ENCODE measurements around the gene TMEM116. TPM values are rescaled to one million over a fixed set of nuclear protein-coding genes. Genes with fewer than 3 reads are reported as not detected.

The TMEM116 gene
- total and polyA plus RNA-seq, 11 donors = 19.6 to 63.6 (median 43.0) TPM

DNA sequence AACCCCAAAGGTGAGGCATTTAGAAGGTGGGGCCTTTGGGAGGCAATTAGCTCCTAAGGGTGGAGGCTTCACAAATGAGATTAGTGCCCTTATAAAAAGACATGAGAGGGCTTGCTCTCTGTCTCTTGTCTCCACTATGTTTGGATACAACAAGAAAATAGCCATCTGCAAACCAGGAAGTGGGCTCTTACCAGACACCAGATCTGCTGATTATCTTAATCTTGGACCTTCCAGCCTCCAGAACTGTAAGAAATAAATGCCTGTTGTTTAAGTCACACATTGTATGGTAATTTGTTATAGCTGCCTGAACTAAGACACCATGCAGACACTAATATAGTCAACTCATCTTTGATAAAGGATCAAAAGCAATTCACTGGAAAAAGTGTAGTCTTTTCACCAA lies 34.4 kb downstream of the TMEM116 start:
- no peaks in the 10 kb centered on the region for H3K9me3 ChIP-seq
- intact Hi-C loops (cut with DNase I) = no loop called here
- no peaks in the 10 kb centered on the region for H3K27me3 ChIP-seq
- TF ChIP-seq, protein P1, sequence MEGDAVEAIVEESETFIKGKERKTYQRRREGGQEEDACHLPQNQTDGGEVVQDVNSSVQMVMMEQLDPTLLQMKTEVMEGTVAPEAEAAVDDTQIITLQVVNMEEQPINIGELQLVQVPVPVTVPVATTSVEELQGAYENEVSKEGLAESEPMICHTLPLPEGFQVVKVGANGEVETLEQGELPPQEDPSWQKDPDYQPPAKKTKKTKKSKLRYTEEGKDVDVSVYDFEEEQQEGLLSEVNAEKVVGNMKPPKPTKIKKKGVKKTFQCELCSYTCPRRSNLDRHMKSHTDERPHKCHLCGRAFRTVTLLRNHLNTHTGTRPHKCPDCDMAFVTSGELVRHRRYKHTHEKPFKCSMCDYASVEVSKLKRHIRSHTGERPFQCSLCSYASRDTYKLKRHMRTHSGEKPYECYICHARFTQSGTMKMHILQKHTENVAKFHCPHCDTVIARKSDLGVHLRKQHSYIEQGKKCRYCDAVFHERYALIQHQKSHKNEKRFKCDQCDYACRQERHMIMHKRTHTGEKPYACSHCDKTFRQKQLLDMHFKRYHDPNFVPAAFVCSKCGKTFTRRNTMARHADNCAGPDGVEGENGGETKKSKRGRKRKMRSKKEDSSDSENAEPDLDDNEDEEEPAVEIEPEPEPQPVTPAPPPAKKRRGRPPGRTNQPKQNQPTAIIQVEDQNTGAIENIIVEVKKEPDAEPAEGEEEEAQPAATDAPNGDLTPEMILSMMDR (IDR thresholded peaks at IDR 0.05) = no peak
- no peak for TF ChIP-seq POLR2A (IDR thresholded peaks at IDR 0.05)
- no peak for ATAC-seq
- no peak overlapping the region for H3K4me3 ChIP-seq
- H3K36me3 ChIP-seq = peaks cover 0 to 10% (median 0%) of the 10 kb centered on the region in 9 donors
- no peak for DNase-seq
- H3K27ac ChIP-seq = no peak overlapping the region
- H3K4me1 ChIP-seq = peaks cover 0 to 3% (median 0%) of the 10 kb centered on the region in 12 donors

DNA sequence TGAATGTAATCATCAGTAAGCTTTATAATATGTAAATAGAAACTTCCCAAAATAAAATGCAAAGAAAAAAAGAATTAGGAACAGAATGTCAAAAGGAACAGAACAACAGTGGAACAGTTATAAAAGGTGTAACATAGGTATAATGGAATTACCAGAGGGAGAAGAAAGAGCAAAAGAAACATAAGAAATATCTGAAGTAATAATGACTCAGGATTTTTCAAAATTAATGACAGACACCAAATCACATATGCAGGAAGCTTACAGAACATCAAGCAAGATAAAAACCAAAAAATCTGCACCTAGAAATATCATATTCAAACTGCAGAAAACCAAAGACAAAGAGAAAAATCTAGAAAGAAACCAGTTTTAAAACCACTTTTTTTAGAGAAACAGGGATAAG lies 36.1 kb downstream of the TMEM116 start:
- intact Hi-C loops (cut with DNase I) = no loop called here
- Histone ChIP-seq H3K27ac (no peak overlapping the region), H3K36me3 (peaks cover 0 to 16% (median 3%) of the 10 kb centered on the region in 9 donors), H3K4me1 (peaks cover 0 to 3% (median 0%) of the 10 kb centered on the region in 12 donors), H3K27me3 (no peaks in the 10 kb centered on the region), H3K4me3 (no peak overlapping the region), H3K9me3 (peaks cover 0 to 2% (median 0%) of the 10 kb centered on the region in 12 donors)
- no peak for DNase-seq
- ATAC-seq = no peak
- no peak for TF ChIP-seq POLR2A (IDR thresholded peaks at IDR 0.05)
- TF ChIP-seq, protein P1 (IDR thresholded peaks at IDR 0.05) = no peak

DNA sequence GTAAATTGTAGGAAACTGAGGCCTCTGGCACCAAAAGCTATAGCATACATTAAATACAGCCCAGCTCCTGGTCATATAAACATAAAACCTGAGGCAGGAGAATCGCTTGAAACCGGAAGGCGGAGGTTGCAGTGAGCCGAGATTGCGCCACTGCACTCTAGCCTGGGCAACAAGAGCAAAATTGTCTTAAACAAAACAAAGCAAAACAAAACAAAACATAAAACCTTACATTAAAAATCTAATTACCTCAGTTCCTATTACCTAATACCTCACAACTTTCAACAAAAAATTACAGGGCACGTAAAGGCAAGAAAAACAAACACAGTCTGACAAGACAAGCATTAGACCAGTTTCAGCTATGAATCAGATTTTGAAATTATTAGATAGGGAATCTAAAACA lies 36.7 kb downstream of the TMEM116 start:
- H3K36me3 ChIP-seq = peaks cover 0 to 16% (median 2%) of the 10 kb centered on the region in 9 donors
- no peak for ATAC-seq
- intact Hi-C loops (cut with DNase I) = no loop called here
- no peaks in the 10 kb centered on the region for H3K27me3 ChIP-seq
- WGBS, 4 donors = 95 to 97% (median 96%) methylated on average over 6 of the region's 6 CpGs
- TF ChIP-seq, protein P1 (IDR thresholded peaks at IDR 0.05) = no peak
- no peak for TF ChIP-seq POLR2A (IDR thresholded peaks at IDR 0.05)
- no peak for DNase-seq
- no peak overlapping the region for H3K4me3 ChIP-seq
- peaks cover 0 to 8% (median under 1%) of the 10 kb centered on the region in 12 donors for H3K9me3 ChIP-seq
- no peak overlapping the region for H3K27ac ChIP-seq
- peaks cover 0 to 3% (median 0%) of the 10 kb centered on the region in 12 donors for H3K4me1 ChIP-seq

DNA sequence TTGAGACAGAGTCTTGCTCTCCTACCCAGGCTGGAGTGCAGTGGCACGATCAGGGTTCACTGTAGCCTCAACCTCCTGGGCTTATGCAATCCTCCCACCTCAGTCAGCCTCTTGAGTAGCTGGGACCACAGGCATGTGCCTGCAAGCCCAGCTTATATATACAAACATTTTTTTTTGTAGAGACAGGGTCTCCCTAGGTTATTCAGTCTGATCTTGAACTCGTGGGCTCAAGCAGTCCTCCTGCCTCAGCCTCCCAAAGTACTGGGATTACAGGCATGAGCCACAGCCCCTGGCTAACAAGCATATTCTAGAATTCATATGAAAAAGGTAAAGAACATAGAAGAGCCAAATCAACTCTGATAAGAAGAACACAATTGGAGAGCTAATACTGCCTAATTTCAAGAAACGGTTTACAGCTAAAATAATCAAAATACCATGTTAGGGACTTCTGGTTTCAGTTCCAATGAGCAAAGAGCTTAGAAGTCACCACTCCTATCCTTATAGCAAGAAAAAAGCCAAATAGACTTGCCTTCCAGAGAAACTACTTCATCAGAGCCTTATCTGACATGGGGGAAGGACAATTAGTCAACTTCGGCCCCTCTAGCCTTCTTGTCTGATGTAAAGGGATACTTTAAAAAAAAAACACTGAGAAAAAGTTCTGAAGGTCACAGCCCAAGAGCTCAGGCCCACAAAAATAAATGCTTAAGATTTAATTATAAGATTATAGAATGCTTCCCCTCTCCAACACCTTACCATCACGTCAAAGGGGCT lies 37.6 kb downstream of the TMEM116 start:
- H3K27ac ChIP-seq = no peak overlapping the region
- peaks cover 0 to 18% (median 9%) of the 10 kb centered on the region in 12 donors for H3K9me3 ChIP-seq
- no peak overlapping the region for H3K4me3 ChIP-seq
- DNase-seq (no peak), ATAC-seq (no peak)
- TF ChIP-seq, protein P1 (IDR thresholded peaks at IDR 0.05) = no peak
- TF ChIP-seq POLR2A (IDR thresholded peaks at IDR 0.05) = no peak
- H3K36me3 ChIP-seq = peaks cover 0 to 16% (median 0%) of the 10 kb centered on the region in 9 donors
- intact Hi-C loops (cut with DNase I) = no loop called here
- H3K4me1 ChIP-seq = no peaks in the 10 kb centered on the region
- H3K27me3 ChIP-seq = no peaks in the 10 kb centered on the region
- 79 to 83% (median 81%) methylated on average over 5 of the region's 5 CpGs for WGBS, 4 donors

Data from heart left ventricle (tissue), 16 donors.